HEK293 (cell line): Measurements from ENCODE around the gene ARHGAP45.

Experiments used
- IKZF3 ChIP-seq: fragments of 450-650 bp; IDR thresholded peaks from 2 replicates; pipeline ENCODE4 v1.5.0; 2018; ENCODE audit warnings: missing biosample characterization, mild to moderate bottlenecking, missing genetic modification characterization, moderate library complexity
- KLF9 ChIP-seq: fragments of 450-650 bp; formaldehyde crosslinking; IDR thresholded peaks from 2 replicates; pipeline ENCODE4 v1.5.1; 2016; ENCODE audit warnings: missing biosample characterization, missing genetic modification characterization, low read depth
- OVOL3 ChIP-seq: fragments of 450-650 bp; formaldehyde crosslinking; IDR thresholded peaks from 2 replicates; pipeline ENCODE4 v1.5.1; 2016; ENCODE audit warnings: missing biosample characterization, missing genetic modification characterization
- PRDM1 ChIP-seq: fragments of 450-650 bp; formaldehyde crosslinking; IDR thresholded peaks from 2 replicates; pipeline ENCODE4; 2016; ENCODE audit warnings: missing biosample characterization, missing genetic modification characterization
- ZBTB17 ChIP-seq: fragments of 450-650 bp; formaldehyde crosslinking; IDR thresholded peaks from 2 replicates; pipeline ENCODE4 v1.5.1; 2016; ENCODE audit warnings: missing biosample characterization, missing genetic modification characterization
- ZBTB6 ChIP-seq: fragments of 450-650 bp; formaldehyde crosslinking; IDR thresholded peaks from 2 replicates; pipeline ENCODE4 v1.5.1; 2017; ENCODE audit warnings: missing biosample characterization, missing genetic modification characterization
- ZFP69B ChIP-seq: fragments of 450-650 bp; formaldehyde crosslinking; IDR thresholded peaks from 2 replicates; pipeline ENCODE4 v1.5.1; 2016; ENCODE audit warnings: missing biosample characterization, missing genetic modification characterization
- ZNF155 ChIP-seq: fragments of 450-650 bp; formaldehyde crosslinking; IDR thresholded peaks from 2 replicates; pipeline ENCODE4 v1.5.1; 2016; ENCODE audit warnings: missing biosample characterization, missing genetic modification characterization
- ZNF311 ChIP-seq: fragments of 450-650 bp; formaldehyde crosslinking; IDR thresholded peaks from 2 replicates; pipeline ENCODE4 v1.5.1; 2017; ENCODE audit warnings: missing biosample characterization, missing genetic modification characterization, borderline replicate concordance
- ZNF354C ChIP-seq: fragments of 450-650 bp; formaldehyde crosslinking; IDR thresholded peaks from 2 replicates; pipeline ENCODE4 v1.5.1; 2016; ENCODE audit warnings: missing biosample characterization, missing genetic modification characterization, low read depth, borderline replicate concordance
- ZNF366 ChIP-seq: fragments of 450-650 bp; formaldehyde crosslinking; conservative IDR thresholded peaks from 2 replicates; pipeline ENCODE4 v1.5.1; 2016; ENCODE audit warnings: missing biosample characterization, missing genetic modification characterization
- ZNF510 ChIP-seq: fragments of 450-650 bp; formaldehyde crosslinking; IDR thresholded peaks from 2 replicates; pipeline ENCODE4 v1.5.1; 2018; ENCODE audit warnings: mild to moderate bottlenecking, missing genetic modification characterization, missing biosample characterization; ENCODE audit not compliant: insufficient replicate concordance
- ZNF514 ChIP-seq: fragments of 450-650 bp; formaldehyde crosslinking; IDR thresholded peaks from 2 replicates; pipeline ENCODE4 v1.5.1; 2016; ENCODE audit warnings: missing biosample characterization, missing genetic modification characterization
- ZNF558 ChIP-seq: fragments of 450-650 bp; formaldehyde crosslinking; IDR thresholded peaks from 2 replicates; pipeline ENCODE4 v1.5.1; 2016; ENCODE audit warnings: missing biosample characterization, missing genetic modification characterization
- ZNF560 ChIP-seq: fragments of 450-650 bp; formaldehyde crosslinking; IDR thresholded peaks from 2 replicates; pipeline ENCODE4 v1.5.1; 2017; ENCODE audit warnings: missing biosample characterization, missing genetic modification characterization, borderline replicate concordance
- ZNF670 ChIP-seq: fragments of 450-650 bp; formaldehyde crosslinking; IDR thresholded peaks from 2 replicates; pipeline ENCODE4 v1.5.1; 2016; ENCODE audit warnings: missing biosample characterization, missing genetic modification characterization, low read depth
- ZNF768 ChIP-seq: fragments of 450-650 bp; formaldehyde crosslinking; IDR thresholded peaks from 2 replicates; pipeline ENCODE4 v1.5.1; 2018; ENCODE audit warnings: missing biosample characterization, mild to moderate bottlenecking, missing genetic modification characterization
- TF ChIP-seq, protein P1 (sequence below): fragments of 450-650 bp; formaldehyde crosslinking; conservative IDR thresholded peaks from 2 replicates; pipeline ENCODE4 v1.5.1; 2016; ENCODE audit warnings: low read depth, missing biosample characterization, missing genetic modification characterization
- TF ChIP-seq, protein P2 (sequence below): fragments of 450-650 bp; formaldehyde crosslinking; conservative IDR thresholded peaks from 2 replicates; pipeline ENCODE4 v1.5.1; 2016; ENCODE audit warnings: low read depth, missing biosample characterization, missing genetic modification characterization
- TF ChIP-seq, protein P3 (sequence below): fragments of 450-650 bp; formaldehyde crosslinking; IDR thresholded peaks from 2 replicates; pipeline ENCODE4 v1.5.0; 2017; ENCODE audit warnings: missing biosample characterization, missing genetic modification characterization, borderline replicate concordance
- TF ChIP-seq, protein P4 (sequence below): fragments of 450-650 bp; formaldehyde crosslinking; IDR thresholded peaks from 2 replicates; pipeline ENCODE4 v1.5.1; 2016; ENCODE audit warnings: missing biosample characterization, missing genetic modification characterization
- TF ChIP-seq, protein P5 (sequence below): fragments of 450-650 bp; formaldehyde crosslinking; IDR thresholded peaks from 2 replicates; pipeline ENCODE4 v1.5.1; 2016; ENCODE audit warnings: missing biosample characterization, missing genetic modification characterization

Gene ARHGAP45

GRCh38 chr19:1113030-1113985, 46.3 kb downstream of the ARHGAP45 start (continued):
- TF ChIP-seq, protein P1, sequence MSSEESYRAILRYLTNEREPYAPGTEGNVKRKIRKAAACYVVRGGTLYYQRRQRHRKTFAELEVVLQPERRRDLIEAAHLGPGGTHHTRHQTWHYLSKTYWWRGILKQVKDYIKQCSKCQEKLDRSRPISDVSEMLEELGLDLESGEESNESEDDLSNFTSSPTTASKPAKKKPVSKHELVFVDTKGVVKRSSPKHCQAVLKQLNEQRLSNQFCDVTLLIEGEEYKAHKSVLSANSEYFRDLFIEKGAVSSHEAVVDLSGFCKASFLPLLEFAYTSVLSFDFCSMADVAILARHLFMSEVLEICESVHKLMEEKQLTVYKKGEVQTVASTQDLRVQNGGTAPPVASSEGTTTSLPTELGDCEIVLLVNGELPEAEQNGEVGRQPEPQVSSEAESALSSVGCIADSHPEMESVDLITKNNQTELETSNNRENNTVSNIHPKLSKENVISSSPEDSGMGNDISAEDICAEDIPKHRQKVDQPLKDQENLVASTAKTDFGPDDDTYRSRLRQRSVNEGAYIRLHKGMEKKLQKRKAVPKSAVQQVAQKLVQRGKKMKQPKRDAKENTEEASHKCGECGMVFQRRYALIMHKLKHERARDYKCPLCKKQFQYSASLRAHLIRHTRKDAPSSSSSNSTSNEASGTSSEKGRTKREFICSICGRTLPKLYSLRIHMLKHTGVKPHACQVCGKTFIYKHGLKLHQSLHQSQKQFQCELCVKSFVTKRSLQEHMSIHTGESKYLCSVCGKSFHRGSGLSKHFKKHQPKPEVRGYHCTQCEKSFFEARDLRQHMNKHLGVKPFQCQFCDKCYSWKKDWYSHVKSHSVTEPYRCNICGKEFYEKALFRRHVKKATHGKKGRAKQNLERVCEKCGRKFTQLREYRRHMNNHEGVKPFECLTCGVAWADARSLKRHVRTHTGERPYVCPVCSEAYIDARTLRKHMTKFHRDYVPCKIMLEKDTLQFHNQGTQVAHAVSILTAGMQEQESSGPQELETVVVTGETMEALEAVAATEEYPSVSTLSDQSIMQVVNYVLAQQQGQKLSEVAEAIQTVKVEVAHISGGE (tag by site-specific recombination), result no peak
- TF ChIP-seq ZNF670 (tag by site-specific recombination) (no peak), ZNF155 (tag by site-specific recombination) (no peak), IKZF3 (tag by site-specific recombination) (peak; percentile 52; the same call in 1 of the 2 replicates), ZFP69B (tag by site-specific recombination) (peak; percentile 33; the same call in 1 of the 2 replicates), ZNF510 (tag by site-specific recombination) (no peak), ZNF366 (tag by site-specific recombination) (no peak), KLF9 (tag by site-specific recombination) (peak; percentile 99), ZBTB6 (tag by site-specific recombination) (no peak), ZBTB17 (tag by site-specific recombination) (peak; percentile 41; the same call in 1 of the 2 replicates), ZNF514 (tag by site-specific recombination) (no peak), ZNF560 (tag by site-specific recombination) (no peak), ZNF768 (no peak), OVOL3 (tag by site-specific recombination) (no peak), ZNF311 (tag by site-specific recombination) (no peak), ZNF354C (tag by site-specific recombination) (no peak), PRDM1 (tag by site-specific recombination) (no peak), ZNF558 (no peak)
- TF ChIP-seq, protein P2, sequence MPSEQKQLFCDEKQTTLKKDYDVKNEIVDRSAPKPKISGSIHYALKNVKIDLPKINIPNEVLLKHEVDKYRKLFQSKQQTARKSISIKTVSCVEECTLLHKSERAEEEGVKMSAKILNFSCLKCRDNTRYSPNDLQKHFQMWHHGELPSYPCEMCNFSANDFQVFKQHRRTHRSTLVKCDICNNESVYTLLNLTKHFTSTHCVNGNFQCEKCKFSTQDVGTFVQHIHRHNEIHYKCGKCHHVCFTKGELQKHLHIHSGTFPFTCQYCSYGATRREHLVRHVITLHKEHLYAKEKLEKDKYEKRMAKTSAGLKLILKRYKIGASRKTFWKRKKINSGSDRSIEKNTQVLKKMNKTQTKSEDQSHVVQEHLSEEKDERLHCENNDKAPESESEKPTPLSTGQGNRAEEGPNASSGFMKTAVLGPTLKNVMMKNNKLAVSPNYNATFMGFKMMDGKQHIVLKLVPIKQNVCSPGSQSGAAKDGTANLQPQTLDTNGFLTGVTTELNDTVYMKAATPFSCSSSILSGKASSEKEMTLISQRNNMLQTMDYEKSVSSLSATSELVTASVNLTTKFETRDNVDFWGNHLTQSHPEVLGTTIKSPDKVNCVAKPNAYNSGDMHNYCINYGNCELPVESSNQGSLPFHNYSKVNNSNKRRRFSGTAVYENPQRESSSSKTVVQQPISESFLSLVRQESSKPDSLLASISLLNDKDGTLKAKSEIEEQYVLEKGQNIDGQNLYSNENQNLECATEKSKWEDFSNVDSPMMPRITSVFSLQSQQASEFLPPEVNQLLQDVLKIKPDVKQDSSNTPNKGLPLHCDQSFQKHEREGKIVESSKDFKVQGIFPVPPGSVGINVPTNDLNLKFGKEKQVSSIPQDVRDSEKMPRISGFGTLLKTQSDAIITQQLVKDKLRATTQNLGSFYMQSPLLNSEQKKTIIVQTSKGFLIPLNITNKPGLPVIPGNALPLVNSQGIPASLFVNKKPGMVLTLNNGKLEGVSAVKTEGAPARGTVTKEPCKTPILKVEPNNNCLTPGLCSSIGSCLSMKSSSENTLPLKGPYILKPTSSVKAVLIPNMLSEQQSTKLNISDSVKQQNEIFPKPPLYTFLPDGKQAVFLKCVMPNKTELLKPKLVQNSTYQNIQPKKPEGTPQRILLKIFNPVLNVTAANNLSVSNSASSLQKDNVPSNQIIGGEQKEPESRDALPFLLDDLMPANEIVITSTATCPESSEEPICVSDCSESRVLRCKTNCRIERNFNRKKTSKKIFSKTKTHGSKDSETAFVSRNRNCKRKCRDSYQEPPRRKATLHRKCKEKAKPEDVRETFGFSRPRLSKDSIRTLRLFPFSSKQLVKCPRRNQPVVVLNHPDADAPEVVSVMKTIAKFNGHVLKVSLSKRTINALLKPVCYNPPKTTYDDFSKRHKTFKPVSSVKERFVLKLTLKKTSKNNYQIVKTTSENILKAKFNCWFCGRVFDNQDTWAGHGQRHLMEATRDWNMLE, result no peak
- TF ChIP-seq, protein P3, sequence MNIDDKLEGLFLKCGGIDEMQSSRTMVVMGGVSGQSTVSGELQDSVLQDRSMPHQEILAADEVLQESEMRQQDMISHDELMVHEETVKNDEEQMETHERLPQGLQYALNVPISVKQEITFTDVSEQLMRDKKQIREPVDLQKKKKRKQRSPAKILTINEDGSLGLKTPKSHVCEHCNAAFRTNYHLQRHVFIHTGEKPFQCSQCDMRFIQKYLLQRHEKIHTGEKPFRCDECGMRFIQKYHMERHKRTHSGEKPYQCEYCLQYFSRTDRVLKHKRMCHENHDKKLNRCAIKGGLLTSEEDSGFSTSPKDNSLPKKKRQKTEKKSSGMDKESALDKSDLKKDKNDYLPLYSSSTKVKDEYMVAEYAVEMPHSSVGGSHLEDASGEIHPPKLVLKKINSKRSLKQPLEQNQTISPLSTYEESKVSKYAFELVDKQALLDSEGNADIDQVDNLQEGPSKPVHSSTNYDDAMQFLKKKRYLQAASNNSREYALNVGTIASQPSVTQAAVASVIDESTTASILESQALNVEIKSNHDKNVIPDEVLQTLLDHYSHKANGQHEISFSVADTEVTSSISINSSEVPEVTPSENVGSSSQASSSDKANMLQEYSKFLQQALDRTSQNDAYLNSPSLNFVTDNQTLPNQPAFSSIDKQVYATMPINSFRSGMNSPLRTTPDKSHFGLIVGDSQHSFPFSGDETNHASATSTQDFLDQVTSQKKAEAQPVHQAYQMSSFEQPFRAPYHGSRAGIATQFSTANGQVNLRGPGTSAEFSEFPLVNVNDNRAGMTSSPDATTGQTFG (tag by site-specific recombination), result no peak
- TF ChIP-seq, protein P4, sequence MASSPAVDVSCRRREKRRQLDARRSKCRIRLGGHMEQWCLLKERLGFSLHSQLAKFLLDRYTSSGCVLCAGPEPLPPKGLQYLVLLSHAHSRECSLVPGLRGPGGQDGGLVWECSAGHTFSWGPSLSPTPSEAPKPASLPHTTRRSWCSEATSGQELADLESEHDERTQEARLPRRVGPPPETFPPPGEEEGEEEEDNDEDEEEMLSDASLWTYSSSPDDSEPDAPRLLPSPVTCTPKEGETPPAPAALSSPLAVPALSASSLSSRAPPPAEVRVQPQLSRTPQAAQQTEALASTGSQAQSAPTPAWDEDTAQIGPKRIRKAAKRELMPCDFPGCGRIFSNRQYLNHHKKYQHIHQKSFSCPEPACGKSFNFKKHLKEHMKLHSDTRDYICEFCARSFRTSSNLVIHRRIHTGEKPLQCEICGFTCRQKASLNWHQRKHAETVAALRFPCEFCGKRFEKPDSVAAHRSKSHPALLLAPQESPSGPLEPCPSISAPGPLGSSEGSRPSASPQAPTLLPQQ (tag by site-specific recombination), result 0 out of 2 replicates have a peak, but pooled peaks have one; percentile 42
- TF ChIP-seq, protein P5, sequence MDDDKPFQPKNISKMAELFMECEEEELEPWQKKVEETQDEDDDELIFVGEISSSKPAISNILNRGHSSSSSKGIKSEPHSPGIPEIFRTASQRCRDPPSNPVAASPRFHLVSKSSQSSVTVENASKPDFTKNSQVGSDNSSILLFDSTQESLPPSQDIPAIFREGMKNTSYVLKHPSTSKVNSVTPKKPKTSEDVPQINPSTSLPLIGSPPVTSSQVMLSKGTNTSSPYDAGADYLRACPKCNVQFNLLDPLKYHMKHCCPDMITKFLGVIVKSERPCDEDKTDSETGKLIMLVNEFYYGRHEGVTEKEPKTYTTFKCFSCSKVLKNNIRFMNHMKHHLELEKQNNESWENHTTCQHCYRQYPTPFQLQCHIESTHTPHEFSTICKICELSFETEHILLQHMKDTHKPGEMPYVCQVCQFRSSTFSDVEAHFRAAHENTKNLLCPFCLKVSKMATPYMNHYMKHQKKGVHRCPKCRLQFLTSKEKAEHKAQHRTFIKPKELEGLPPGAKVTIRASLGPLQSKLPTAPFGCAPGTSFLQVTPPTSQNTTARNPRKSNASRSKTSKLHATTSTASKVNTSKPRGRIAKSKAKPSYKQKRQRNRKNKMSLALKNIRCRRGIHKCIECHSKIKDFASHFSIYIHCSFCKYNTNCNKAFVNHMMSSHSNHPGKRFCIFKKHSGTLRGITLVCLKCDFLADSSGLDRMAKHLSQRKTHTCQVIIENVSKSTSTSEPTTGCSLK (tag by site-specific recombination), result no peak
